H1 (cell line): ENCODE data around the gene FADS6. TPM values are rescaled to one million over a fixed set of nuclear protein-coding genes. Genes with fewer than 3 reads are reported as not detected.

ENCODE experiments used
- CTCF ChIA-PET: fragments of 300-600 bp; sonication (Branson Sonifier 250); formaldehyde crosslinking; loops from one replicate; lab custom pipeline; 2021; ENCODE audit not compliant: partially characterized antibody; lab: Charles Lee
- POLR2A ChIA-PET: fragments of 300-600 bp; sonication (Branson Sonifier 250); formaldehyde crosslinking; loops from one replicate; lab custom pipeline; 2021; ENCODE audit warnings: inconsistent platforms; ENCODE audit not compliant: partially characterized antibody; lab: Charles Lee
- DNase-seq, 2 experiments: peaks; one replicate each; pipeline versions ENCODE4 v3.0.0 to v3.0.0-alpha.2; 2010 to 2022; ENCODE audit warnings: low spot score in 2 of 2, low read depth in 1 of 2, mixed read lengths in 1 of 2
- FAIRE-seq: peaks from 2 replicates; lab custom pipeline; 2011; peaks lifted over from hg19 to GRCh38; lab: Jason Lieb, UNC
- H2AFZ ChIP-seq: 2 replicates; pipeline ENCODE4 v1.8.1; 2012; ENCODE audit warnings: low read length, inconsistent platforms
- H2AK5ac ChIP-seq: 2 replicates; pipeline ENCODE4 v1.6.1; 2013; ENCODE audit warnings: low read depth, low read length
- H2BK120ac ChIP-seq: replicated peaks from 2 replicates; pipeline ENCODE3; 2013; ENCODE audit warnings: low read depth, low read length, inconsistent platforms
- H2BK12ac ChIP-seq: 2 replicates; pipeline ENCODE4 v1.6.1; 2013; ENCODE audit warnings: low read depth, low read length
- H2BK15ac ChIP-seq: 2 replicates; pipeline ENCODE4 v1.6.1; 2013; ENCODE audit warnings: low read length
- H2BK20ac ChIP-seq: 2 replicates; pipeline ENCODE4 v1.6.1; 2013; ENCODE audit warnings: low read length
- H2BK5ac ChIP-seq: 2 replicates; pipeline ENCODE4 v1.6.1; 2013; ENCODE audit warnings: low read depth, low read length
- H3K14ac ChIP-seq: 2 replicates; pipeline ENCODE4 v1.6.1; 2013; ENCODE audit warnings: inconsistent platforms; ENCODE audit not compliant: insufficient read length
- H3K18ac ChIP-seq: 2 replicates; pipeline ENCODE4 v1.6.1; 2013; ENCODE audit warnings: low read length; ENCODE audit errors: extremely low read depth
- H3K23ac ChIP-seq: 2 replicates; pipeline ENCODE4 v1.6.1; 2013; ENCODE audit warnings: inconsistent platforms; ENCODE audit not compliant: insufficient read length
- H3K23me2 ChIP-seq: 2 replicates; pipeline ENCODE4 v1.6.1; 2013; ENCODE audit warnings: low read depth, low read length
- H3K27ac ChIP-seq: 2 replicates; pipeline ENCODE4 v1.6.1; 2011; ENCODE audit warnings: low read depth, low read length, inconsistent platforms
- H3K27me3 ChIP-seq, 4 experiments: replicated peaks in 1 of 4; 1 replicate in 1 of 4; 2 replicates in 3 of 4; pipeline versions ENCODE4 v1.6.1 to v1.8.1; 2011 to 2013; ENCODE audit warnings: low read length in 3 of 4, mild to moderate bottlenecking in 3 of 4, inconsistent platforms in 2 of 4, mixed read lengths in 2 of 4, moderate library complexity in 1 of 4; ENCODE audit not compliant: control insufficient read depth in 3 of 4, insufficient read depth in 3 of 4; ENCODE audit errors: extremely low read depth in 1 of 4
- H3K36me3 ChIP-seq, 4 experiments: 2 replicates each; pipeline versions ENCODE4 v1.6.1 to v1.8.1; 2011 to 2013; ENCODE audit warnings: mild to moderate bottlenecking in 4 of 4, low read length in 3 of 4, moderate library complexity in 2 of 4, control low read depth in 1 of 4, inconsistent platforms in 1 of 4; ENCODE audit not compliant: insufficient read depth in 4 of 4, control insufficient read depth in 2 of 4
- H3K4ac ChIP-seq: replicated peaks from 2 replicates; pipeline ENCODE3; 2013; ENCODE audit warnings: low read length, low read depth, mixed read lengths, inconsistent platforms; ENCODE audit not compliant: insufficient read length
- H3K4me1 ChIP-seq, 4 experiments: replicated peaks in 1 of 4; 1 replicate in 1 of 4; 2 replicates in 3 of 4; pipeline versions ENCODE4 v1.6.1 to v1.8.1; 2011 to 2013; ENCODE audit warnings: low read length in 3 of 4, inconsistent platforms in 2 of 4, mixed read lengths in 1 of 4; ENCODE audit not compliant: insufficient read depth in 4 of 4, control insufficient read depth in 3 of 4
- H3K4me2 ChIP-seq, 2 experiments: 2 replicates each; pipeline versions ENCODE4 v1.6.1 to v1.8.1; 2011 to 2013; ENCODE audit warnings: low read depth in 2 of 2, low read length in 2 of 2, control low read depth in 1 of 2, inconsistent platforms in 1 of 2, mild to moderate bottlenecking in 1 of 2; ENCODE audit not compliant: insufficient read depth in 1 of 2
- H3K4me3 ChIP-seq, 4 experiments: fragments of 200-600, 300-600 bp in 1 of 4; sonication (generic), shearing (Covaris generic), sonication (Bioruptor Twin) in 1 of 4; 2 replicates each; pipeline versions ENCODE4 v1.5.1 to v1.8.1; 2011 to 2016; ENCODE audit warnings: low read length in 4 of 4, low read depth in 3 of 4, control low read depth in 2 of 4, inconsistent platforms in 2 of 4, mild to moderate bottlenecking in 2 of 4, mixed read lengths in 1 of 4, moderate library complexity in 1 of 4; ENCODE audit not compliant: insufficient read depth in 2 of 4; ENCODE audit errors: extremely low read depth in 1 of 4
- H3K56ac ChIP-seq: replicated peaks from 2 replicates; pipeline ENCODE3; 2013; ENCODE audit warnings: low read depth, mild to moderate bottlenecking, mixed read lengths, low read length, inconsistent platforms; ENCODE audit not compliant: insufficient read length
- H3K79me1 ChIP-seq: 2 replicates; pipeline ENCODE4 v1.6.1; 2013; ENCODE audit warnings: low read depth, low read length, control low read depth
- H3K79me2 ChIP-seq, 2 experiments: 2 replicates each; pipeline versions ENCODE4 v1.6.1 to v1.8.1; 2012 to 2013; ENCODE audit warnings: low read length in 2 of 2, mild to moderate bottlenecking in 2 of 2, inconsistent platforms in 1 of 2; ENCODE audit not compliant: insufficient read depth in 2 of 2, control insufficient read depth in 1 of 2
- H3K9ac ChIP-seq, 4 experiments: replicated peaks in 1 of 4; 1 replicate in 1 of 4; 2 replicates in 3 of 4; pipeline versions ENCODE4 v1.6.1 to v1.8.1; 2011 to 2013; ENCODE audit warnings: low read depth in 3 of 4, low read length in 3 of 4, control low read depth in 2 of 4, mild to moderate bottlenecking in 2 of 4, moderate library complexity in 2 of 4, inconsistent platforms in 1 of 4; ENCODE audit errors: extremely low read depth in 1 of 4
- H3K9me3 ChIP-seq, 2 experiments: 2 replicates each; pipeline versions ENCODE4 v1.6.1 to v1.8.1; 2012 to 2013; ENCODE audit warnings: mild to moderate bottlenecking in 2 of 2, moderate library complexity in 2 of 2, control low read depth in 1 of 2, inconsistent platforms in 1 of 2, low read depth in 1 of 2, low read length in 1 of 2, mixed read lengths in 1 of 2; ENCODE audit not compliant: insufficient read depth in 2 of 2
- H4K20me1 ChIP-seq, 2 experiments: replicated peaks in 1 of 2; 2 replicates each; pipeline versions ENCODE3 to v1.8.1; 2011 to 2013; ENCODE audit warnings: inconsistent platforms in 2 of 2, low read length in 2 of 2, mild to moderate bottlenecking in 1 of 2; ENCODE audit not compliant: insufficient read depth in 2 of 2, control insufficient read depth in 1 of 2
- H4K5ac ChIP-seq: 2 replicates; pipeline ENCODE4 v1.6.1; 2013; ENCODE audit warnings: low read length, low read depth, mixed read lengths, inconsistent platforms; ENCODE audit not compliant: insufficient read length
- H4K8ac ChIP-seq: 2 replicates; pipeline ENCODE4 v1.8.0; 2013; ENCODE audit warnings: mild to moderate bottlenecking, moderate library complexity, low read length, inconsistent platforms; ENCODE audit not compliant: insufficient read depth; ENCODE audit errors: extremely low read depth
- H4K91ac ChIP-seq: replicated peaks from 2 replicates; pipeline ENCODE3; 2013; ENCODE audit warnings: low read length, mixed read lengths, inconsistent platforms; ENCODE audit not compliant: insufficient read length
- EZH2 ChIP-seq: fragments of 200-600 bp; sonication (generic); IDR thresholded peaks from 2 replicates; pipeline ENCODE4 v1.7.1; 2012; ENCODE audit warnings: low read depth, mild to moderate bottlenecking, moderate library complexity, low read length, inconsistent platforms; ENCODE audit not compliant: severe bottlenecking
- RAD21 ChIP-seq, 2 experiments: IDR thresholded peaks in 1 of 2; conservative IDR thresholded peaks in 1 of 2; 2 replicates each; pipeline ENCODE4 v1.6.1; 2011; ENCODE audit warnings: low read depth in 2 of 2, low read length in 2 of 2, improper control_type of control experiment in 1 of 2, inconsistent platforms in 1 of 2, mild to moderate bottlenecking in 1 of 2, moderate library complexity in 1 of 2
- RXRA ChIP-seq: IDR thresholded peaks from 2 replicates; pipeline ENCODE4 v1.6.1; 2011; ENCODE audit warnings: low read depth, mild to moderate bottlenecking, low read length, moderate library complexity; ENCODE audit not compliant: insufficient read depth
- SIX5 ChIP-seq: IDR thresholded peaks from 2 replicates; pipeline ENCODE4 v1.6.1; 2011; ENCODE audit warnings: mild to moderate bottlenecking, low read depth, low read length
- SUZ12 ChIP-seq: fragments of 200-600 bp; sonication (generic); IDR thresholded peaks from 2 replicates; pipeline ENCODE4 v1.6.1; 2012; ENCODE audit warnings: mild to moderate bottlenecking, inconsistent platforms, low read length, moderate library complexity, mixed read lengths
- WGBS, 2 experiments: shearing (Covaris generic) in 1 of 2; methylation state at CpG; one replicate each; pipeline versions ENCODE4 v1.1.6 to v1.1.7; 2013 to 2015; ENCODE audit warnings: low lambda C conversion rate in 2 of 2, mixed read lengths in 2 of 2, inconsistent platforms in 1 of 2, low coverage in 1 of 2, missing lambda C conversion rate in 1 of 2; ENCODE audit not compliant: insufficient replicate concordance in 2 of 2, insufficient coverage in 1 of 2, insufficient read length in 1 of 2; ENCODE audit errors: extremely low coverage in 1 of 2, missing lambda C conversion rate in 1 of 2; 5-methylcytosine and 5-hydroxymethylcytosine counted together
- polyA plus RNA-seq, 7 experiments: library from polyadenylated mRNA; depleted of rRNA in 3 of 7; stranded (reverse) in 5 of 7; unstranded in 2 of 7; fragments of >200 nt in 5 of 7; fragments of 200-250 nt in 2 of 7; gene quantifications; 1 replicate in 5 of 7; 2 replicates in 1 of 7; 4 replicates in 1 of 7; pipeline versions ENCODE4 v1.2.1 to v1.2.3, GENCODE V29; 2011 to 2013; ENCODE audit warnings: missing spikeins in 2 of 7, mixed read lengths in 2 of 7
- total RNA-seq: library from RNA; stranded (reverse); fragmentation: NEBNext Ultra II Directional; extraction: Animal tissue kit (Norgen Biotek cat#: 25700); gene quantifications from 2 replicates; pipeline ENCODE4 v1.2.1, GENCODE V29; 2021

FADS6 gene
- total and polyA plus RNA-seq, 2 of the 8 experiments (the other 6 are each of a cell fraction or from before 2014, with no cell fraction given) = 0.56 to 2.5 TPM

DNA sequence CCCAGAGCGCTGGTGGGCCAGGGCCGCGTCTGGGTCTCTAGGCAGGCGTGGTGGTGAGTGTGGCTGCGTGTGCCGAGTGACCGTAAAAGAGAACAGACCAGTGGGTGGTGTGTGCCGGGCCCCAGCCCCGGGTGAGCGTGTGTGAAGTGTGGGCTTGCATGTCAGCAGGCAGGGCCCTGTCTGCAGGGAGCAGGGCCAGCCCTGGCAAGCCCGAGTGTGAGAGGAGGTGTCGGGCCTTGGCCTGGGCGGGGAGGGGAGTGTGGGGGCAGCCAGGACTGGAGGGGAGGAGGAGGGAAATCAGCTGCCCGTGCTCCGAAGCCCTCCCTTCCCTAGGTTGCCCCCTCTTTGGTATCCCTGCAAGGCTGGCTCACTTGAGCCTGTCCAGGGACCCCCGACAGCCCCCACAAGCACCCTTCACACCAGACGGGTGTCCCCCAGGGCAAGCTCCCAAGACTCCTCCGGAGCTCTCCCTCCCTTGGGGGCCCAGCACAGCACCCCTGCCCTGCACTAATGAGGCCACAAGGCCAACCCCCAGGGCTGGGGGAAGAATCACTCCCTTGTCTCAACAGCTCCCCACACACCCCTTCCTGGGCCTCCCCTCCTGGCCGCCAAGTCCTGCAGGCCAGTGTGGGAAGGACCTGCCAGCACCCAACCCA, 27.7 kb upstream of the FADS6 start:
- Histone ChIP-seq H3K36me3 (no peaks in the 10 kb centered on the region; a peak in 1 of 8 replicates), H2AFZ (no peak overlapping the region), H2BK12ac (peak overlapping the region; percentile 90; the same call in 1 of the 2 replicates), H2AK5ac (no peak overlapping the region), H3K79me1 (no peaks in the 10 kb centered on the region), H4K5ac (no peak overlapping the region), H3K23ac (no peak overlapping the region), H3K56ac (no peak overlapping the region), H3K27me3 (peaks cover 37 to 47% (median 39%) of the 10 kb centered on the region in 4 experiments), H3K18ac (no peak overlapping the region; the same call in none of the 2 replicates), H2BK20ac (no peak overlapping the region), H4K91ac (peak overlapping the region; percentile 77), H3K23me2 (peaks cover 9% of the 10 kb centered on the region; the same call in 1 of the 2 replicates), H3K79me2 (no peaks in the 10 kb centered on the region), H2BK15ac (0 out of 2 replicates have a peak overlapping the region, but pooled peaks have one; percentile 46), H3K9ac (no peak overlapping the region), H3K14ac (no peak overlapping the region), H3K4me2 (no peak overlapping the region; a peak in 1 of 4 replicates), H3K4ac (peak overlapping the region; percentile 29), H3K4me3 (no peak overlapping the region), H3K9me3 (no peaks in the 10 kb centered on the region), H2BK5ac (no peak overlapping the region), H2BK120ac (no peak overlapping the region), H3K27ac (no peak overlapping the region), H3K4me1 (peaks cover 0 to 19% (median 16%) of the 10 kb centered on the region in 4 experiments; a peak in 6 of 7 replicates)
- no peak for FAIRE-seq
- ChIA-PET POLR2A (interaction anchor here (1.1 to 1.8 kb wide), 5 partner anchors 14 to 55 kb away, joined by 3 to 7 read pairs (median 4); partner anchors contain the start of gene FDXR), CTCF (interaction anchor here (0.6 to 49.9 kb wide), 12 partner anchors 10 to 595 kb away, joined by 3 to 1072 read pairs (median 4); partner anchors contain the start of genes FADS6, FDXR and TSEN54)
- DNase-seq = no peak
- WGBS, 2 experiments = 78% methylated on average over 14 of the region's 19 CpGs; no CpG with 5 or more reads in 1 of the 2 experiments
- TF ChIP-seq EZH2 = no peak
- TF ChIP-seq SIX5 = no peak
- TF ChIP-seq RAD21 (IDR thresholded peaks at IDR 0.05 in 1 of 2, conservative IDR thresholded peaks at IDR 0.05 in 1 of 2; ENCODE audit: low read depth in 2 of 2, low read length in 2 of 2) = no peak
- TF ChIP-seq SUZ12 = no peak
- TF ChIP-seq RXRA = no peak
- TF ChIP-seq, all 59 proteins: peak for 0
- H4K20me1 ChIP-seq = peaks cover 0 to 9% of the 10 kb centered on the region in 2 experiments
- H4K8ac ChIP-seq = peak overlapping the region; percentile 32; the same call in 1 of the 2 replicates
